ENCODE measurements around the gene SCGB1C2.
A peak's percentile ranks its signal among the peaks of the same experiment; 100 is the strongest.
"Not testable (repeated sequence)": the region's sequence is repeated elsewhere in the genome, so short reads cannot be mapped to it uniquely, and the experiment has no call there.

The SCGB1C2 gene

DNA sequence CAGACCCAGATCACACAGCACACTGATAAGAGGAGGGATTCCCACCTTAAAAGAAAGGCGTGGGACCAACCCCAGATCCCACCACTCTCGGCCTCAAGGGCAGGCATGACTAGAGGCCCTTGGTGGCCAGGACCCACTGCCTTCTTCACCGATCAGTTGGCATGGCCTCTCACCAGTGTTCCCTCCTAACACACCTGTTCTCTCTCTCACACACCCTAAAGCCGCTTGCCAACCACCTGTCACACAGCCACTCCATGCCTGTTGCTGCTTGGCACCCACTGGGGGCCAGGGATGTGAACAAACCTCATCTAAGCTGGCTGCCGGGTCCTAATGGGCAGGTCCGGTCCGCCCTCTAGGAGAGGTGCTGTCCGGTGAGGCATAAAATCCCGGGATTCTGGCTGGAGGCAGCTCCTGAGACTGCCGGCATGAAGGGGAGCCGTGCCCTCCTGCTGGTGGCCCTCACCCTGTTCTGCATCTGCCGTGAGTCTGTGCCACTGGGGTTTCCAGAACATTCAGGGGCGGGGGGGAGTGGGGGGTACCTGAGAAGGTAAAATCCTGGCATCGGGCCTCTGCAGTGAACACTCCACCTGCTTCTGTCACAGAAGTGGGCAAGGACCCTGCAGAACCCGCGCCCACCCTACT, at the start of gene SCGB1C2:
TSS of gene SCGB1C2 (plus strand) at position 404 of the 642 bp plus-strand sequence. CDS start at position 426, 22 bp downstream.
- not testable (repeated sequence) for H3K27ac ChIP-seq

GRCh38 chr17:113111-113510, 24.3 kb upstream of the SCGB1C2 start:
- H3K27ac ChIP-seq, result not testable (repeated sequence)

GRCh38 chr17:118339-118917, 18.9 kb upstream of the SCGB1C2 start:
- H3K27ac ChIP-seq, result not testable (repeated sequence)

GRCh38 chr17:133932-134331, 3.4 kb upstream of the SCGB1C2 start:
- H3K27ac ChIP-seq, result not testable (repeated sequence)

GRCh38 chr17:134332-134785, 3.0 kb upstream of the SCGB1C2 start:
- H3K27ac ChIP-seq, result not testable (repeated sequence)

GRCh38 chr17:135022-135421, 2.3 kb upstream of the SCGB1C2 start:
- H3K27ac ChIP-seq, result not testable (repeated sequence)

- H3K27ac ChIP-seq, result not testable (repeated sequence)
Measured at GRCh38 chr17:135895-136294, 1.5 kb upstream of the SCGB1C2 start.

- not testable (repeated sequence) for H3K27ac ChIP-seq
- TF ChIP-seq, protein P1, sequence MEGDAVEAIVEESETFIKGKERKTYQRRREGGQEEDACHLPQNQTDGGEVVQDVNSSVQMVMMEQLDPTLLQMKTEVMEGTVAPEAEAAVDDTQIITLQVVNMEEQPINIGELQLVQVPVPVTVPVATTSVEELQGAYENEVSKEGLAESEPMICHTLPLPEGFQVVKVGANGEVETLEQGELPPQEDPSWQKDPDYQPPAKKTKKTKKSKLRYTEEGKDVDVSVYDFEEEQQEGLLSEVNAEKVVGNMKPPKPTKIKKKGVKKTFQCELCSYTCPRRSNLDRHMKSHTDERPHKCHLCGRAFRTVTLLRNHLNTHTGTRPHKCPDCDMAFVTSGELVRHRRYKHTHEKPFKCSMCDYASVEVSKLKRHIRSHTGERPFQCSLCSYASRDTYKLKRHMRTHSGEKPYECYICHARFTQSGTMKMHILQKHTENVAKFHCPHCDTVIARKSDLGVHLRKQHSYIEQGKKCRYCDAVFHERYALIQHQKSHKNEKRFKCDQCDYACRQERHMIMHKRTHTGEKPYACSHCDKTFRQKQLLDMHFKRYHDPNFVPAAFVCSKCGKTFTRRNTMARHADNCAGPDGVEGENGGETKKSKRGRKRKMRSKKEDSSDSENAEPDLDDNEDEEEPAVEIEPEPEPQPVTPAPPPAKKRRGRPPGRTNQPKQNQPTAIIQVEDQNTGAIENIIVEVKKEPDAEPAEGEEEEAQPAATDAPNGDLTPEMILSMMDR (conservative IDR thresholded peaks at IDR 0.05), result peak; percentile 44
Measured at GRCh38 chr17:136531-136930, 838 bp upstream of the SCGB1C2 start.

DNA sequence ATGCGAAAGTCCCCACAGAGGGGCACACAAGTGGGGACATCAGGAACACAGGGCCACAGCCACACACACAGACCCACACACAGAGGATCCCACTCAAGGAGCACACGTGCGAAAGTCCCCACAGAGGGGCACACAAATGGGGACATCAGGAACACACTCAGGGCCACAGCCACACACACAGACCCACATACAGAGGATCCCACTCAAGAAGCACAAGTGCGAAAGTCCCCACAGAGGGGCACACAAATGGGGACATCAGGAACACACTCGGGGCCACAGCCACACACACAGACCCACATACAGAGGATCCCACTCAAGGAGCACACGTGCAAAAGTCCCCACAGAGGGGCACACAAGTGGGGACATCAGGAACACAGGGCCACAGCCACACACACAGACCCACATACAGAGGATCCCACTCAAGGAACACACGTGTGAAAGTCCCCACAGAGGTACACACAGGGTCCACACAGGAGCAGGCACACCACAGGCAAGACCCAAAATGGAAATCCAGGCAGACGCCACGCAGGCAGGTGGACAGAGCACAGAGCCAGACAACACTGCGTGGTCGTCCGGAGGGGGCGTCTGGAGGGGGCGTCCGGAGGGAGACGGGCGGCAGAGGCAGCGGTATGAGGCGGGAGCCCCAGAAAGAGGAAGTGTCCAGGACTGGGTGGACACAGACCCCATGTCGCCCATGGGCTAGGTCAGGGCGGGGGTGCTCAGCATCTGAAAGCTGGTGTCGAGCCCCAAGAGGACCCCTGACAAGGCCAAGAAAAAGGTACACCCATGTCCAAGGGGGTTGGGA, 2.2 kb downstream of the SCGB1C2 start:
- not testable (repeated sequence) for H3K27ac ChIP-seq

DNA sequence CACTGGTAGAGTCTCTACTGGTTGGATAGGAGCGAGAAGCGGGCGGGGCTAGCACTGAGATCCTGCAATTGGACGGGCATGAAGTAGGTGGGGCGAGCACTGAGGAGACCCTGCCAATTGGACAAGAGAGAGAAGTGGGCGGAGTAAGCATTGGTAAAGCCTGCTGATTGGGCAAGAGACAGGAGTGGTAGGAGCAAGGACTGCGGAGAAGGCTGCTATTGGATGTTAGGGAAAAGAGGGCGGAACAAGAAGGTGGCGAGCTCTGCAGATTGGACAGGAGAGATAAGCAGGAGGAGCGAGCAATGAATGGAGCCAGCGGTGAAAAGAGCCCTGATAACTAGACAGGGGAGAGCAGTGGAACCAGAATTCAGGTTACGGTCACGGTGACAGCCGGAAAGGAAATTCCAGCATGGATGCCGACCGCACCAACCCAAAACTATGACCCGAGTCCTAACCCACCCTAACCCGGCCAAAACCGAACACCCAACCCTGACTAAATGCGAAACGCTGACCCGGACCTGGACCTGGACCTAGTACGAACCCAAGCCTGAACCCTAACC, 4.8 kb downstream of the SCGB1C2 start:
- TF ChIP-seq, protein P1 (conservative IDR thresholded peaks at IDR 0.05), result no peak
- TF ChIP-seq ZFX (IDR thresholded peaks at IDR 0.05), result no peak
- H3K27ac ChIP-seq, result no peak overlapping the region

DNA sequence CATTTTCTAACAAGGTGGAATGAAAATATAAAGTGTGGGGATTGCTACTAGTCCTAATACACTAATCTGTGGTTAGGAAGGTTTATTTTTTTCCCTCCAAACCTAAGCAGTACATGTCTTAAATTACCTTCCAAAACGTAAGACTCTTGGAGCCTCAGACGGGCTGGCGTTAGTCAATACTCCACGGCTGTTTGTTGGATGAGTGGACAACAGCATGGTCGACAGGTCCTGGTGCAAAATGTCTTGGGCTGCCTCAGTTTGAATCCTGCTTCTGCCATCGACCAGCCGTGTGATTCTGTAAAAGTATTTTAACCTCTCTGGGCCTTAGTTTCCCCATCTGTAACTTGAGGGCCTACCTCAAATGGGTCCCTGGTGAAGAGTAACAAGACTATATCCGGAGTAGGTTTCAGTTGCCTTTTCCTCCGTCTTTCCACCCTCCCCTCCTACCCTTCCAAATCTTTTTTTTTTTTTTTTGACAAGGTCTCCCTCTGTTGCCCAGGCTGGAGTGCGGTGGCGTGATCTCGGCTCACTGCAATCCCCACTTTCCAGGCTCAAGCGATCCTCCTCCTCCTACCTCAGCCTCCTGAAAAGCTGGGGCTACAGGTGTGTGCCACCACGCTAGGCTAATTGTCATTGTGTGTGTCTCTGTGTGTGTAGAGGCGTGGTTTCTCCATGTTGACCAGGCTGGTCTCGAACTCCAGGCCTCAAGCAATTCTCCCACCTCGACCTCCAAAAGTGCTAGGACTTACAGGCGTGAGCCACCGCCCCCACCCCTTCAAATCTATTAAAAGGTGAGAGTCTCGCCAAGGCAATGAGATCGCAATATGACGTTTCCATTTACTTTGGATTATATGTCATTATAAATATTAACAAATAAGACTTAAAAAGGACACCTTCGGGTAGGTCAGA, 5.8 kb downstream of the SCGB1C2 start:
- H3K27ac ChIP-seq, result no peak overlapping the region
- no peak for TF ChIP-seq ZFX (IDR thresholded peaks at IDR 0.05)
- TF ChIP-seq, protein P1 (conservative IDR thresholded peaks at IDR 0.05), result no peak
